HK-2 (cell line): ENCODE measurements around the gene DNAH10.

Source experiments
- DNase-seq: peaks from one replicate; pipeline ENCODE4 v3.0.0-alpha.2; 2018; ENCODE audit not compliant: unreplicated experiment

The DNAH10 gene

GRCh38 chr12:123744836-123745235, 17.3 kb upstream of the DNAH10 start:
- no peak for DNase-seq

- no peak for DNase-seq
Observed at GRCh38 chr12:123747309-123747708, 14.8 kb upstream of the DNAH10 start.

- no peak for DNase-seq
Observed at GRCh38 chr12:123748161-123748560, 13.9 kb upstream of the DNAH10 start.

GRCh38 chr12:123748661-123749060, 13.4 kb upstream of the DNAH10 start:
- peak; percentile 76 for DNase-seq

GRCh38 chr12:123749355-123749754, 12.7 kb upstream of the DNAH10 start:
- no peak for DNase-seq

DNA sequence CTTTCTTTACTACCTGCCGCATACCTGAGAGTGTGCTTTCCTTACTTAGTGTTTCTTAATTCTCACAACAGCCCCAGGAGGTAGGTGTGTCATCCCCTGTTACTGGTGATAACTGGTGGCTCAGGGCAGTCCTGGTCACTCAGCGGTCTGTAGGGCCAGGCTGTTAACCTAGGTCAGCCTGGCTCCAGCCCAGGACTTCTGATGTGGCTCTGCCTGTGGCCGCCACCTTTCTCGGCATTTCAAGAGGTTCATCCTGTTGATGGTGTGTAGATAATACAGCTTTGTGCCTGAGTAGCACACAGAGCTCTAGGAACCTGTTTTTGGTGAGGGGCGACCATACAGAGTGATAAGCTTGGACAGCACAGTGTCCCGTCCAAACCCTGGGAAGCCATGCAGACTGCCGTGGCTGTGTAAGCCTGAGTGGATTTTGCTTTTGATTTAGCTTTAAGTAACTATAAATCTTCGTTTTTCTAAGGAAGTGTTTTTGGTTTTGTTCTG, 11.9 kb upstream of the DNAH10 start:
- no peak for DNase-seq

GRCh38 chr12:123752046-123752445, 10.1 kb upstream of the DNAH10 start:
- DNase-seq, result no peak

DNA sequence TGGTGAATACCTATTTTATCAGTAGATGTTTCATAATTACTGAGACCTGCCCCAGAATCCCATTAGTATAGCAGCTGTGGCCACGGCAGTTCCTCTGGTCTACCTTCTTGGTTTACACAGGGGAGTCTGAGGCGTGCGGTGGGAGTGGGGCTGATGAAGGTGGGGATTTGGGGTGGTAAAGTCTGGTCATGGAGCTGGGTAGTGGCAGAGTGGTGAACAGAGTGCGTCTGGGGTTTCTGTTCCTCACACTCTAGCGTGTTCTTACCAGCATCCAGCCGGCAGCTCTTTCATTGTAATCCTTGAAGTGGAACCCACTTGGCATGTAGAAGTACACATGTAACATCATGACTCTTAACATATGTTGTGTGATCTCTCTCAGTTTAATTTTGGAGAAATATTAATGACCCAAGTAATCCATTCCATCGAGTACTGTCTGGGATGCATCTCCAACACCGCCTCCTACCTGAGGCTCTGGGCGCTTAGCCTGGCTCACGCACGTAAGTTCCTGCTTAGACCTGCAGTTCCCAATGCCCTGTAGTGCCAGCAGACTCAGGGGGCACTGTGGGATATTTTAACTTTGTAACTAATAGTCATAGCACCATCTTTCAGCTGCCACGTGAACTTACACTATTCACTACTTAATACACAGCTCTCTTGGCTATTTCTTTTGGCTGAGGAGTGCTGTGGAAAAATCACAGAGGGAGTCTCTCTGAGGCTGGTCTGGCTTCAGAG, 7.9 kb upstream of the DNAH10 start:
- DNase-seq, result no peak

GRCh38 chr12:123757561-123757960, 4.5 kb upstream of the DNAH10 start:
- no peak for DNase-seq

GRCh38 chr12:123760267-123760938, 1.7 kb upstream of the DNAH10 start:
- no peak for DNase-seq

DNA sequence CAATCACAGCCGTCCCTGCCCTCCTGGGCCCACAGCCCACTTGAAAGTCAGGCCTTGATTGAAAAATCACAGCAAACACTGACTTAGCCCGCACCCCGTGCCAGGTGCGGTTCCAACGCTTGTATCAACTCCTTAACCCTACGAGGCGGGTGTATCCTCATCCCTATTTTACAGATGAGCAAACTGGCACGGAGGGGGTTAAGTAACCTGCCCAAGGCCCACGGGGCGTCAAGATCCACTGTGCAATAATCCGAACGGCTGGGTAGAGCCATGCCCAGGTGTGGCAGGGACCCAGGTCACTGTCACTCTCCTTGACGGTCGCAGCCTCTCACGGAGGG, 583 bp downstream of the DNAH10 start:
- DNase-seq, result no peak

DNA sequence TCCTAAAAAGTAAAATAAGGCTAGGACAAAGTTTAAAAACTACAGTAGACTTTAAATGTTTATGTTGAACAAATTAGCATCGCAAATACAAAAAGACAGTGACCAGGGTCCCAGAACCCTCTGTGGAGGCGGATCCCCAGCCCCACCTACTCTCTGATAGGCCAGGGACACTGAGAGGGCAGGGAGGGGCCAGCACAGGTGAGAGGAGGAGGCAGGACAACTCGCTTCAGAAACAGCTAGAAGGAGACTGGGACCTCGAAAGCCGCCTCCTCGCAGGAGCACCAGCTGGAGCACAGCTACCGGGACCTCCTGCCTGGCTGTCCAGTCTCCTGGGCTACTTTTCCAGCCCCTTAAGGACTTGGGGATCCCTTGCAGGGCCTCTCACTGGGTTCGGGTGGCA, 992 bp downstream of the DNAH10 start:
- no peak for DNase-seq

DNA sequence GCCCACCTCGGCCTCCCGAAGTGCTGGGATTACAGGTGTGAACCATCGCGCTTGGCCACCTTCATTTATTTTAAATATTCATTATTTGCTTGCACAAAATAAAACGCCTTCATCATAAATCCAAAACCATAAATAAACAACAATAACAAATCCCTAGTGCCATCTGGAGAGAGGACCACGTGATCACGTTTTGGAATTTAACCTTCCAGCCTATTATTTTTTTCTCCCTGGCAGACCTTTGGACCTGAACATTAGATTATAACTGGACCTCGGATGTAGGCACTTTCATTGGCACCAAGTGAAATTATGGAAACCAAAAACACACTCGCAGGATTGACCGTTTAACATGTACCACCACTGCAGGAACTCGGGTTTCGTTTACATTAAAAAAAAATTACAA, 2.0 kb downstream of the DNAH10 start:
- no peak for DNase-seq

DNA sequence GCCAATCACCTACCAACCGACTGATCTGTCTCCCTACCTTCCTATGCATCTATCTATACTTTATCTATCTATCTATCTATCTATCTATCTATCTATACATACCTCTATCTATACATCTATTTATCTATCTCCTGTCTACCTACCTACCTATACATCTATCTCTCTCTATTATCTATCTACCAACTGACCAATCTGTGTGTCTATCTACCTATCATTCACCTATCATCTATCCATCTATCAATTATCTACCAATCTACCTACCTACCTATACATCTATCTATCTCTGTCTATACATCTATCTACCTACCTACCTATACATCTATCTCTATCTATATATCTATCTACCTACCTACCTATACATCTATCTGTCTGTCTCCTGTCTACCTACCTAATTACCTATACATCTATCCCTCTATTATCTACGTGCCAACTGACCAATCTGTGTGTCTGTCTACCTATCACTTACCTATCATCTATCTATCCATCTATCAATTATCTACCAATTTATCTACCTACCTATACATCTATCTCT, 3.5 kb downstream of the DNAH10 start:
- DNase-seq, result no peak

- DNase-seq, result no peak
Observed at GRCh38 chr12:123767613-123768012, 5.5 kb downstream of the DNAH10 start.

- DNase-seq, result no peak
Observed at GRCh38 chr12:123771261-123771660, 9.2 kb downstream of the DNAH10 start.

- DNase-seq, result no peak
Observed at GRCh38 chr12:123772074-123772473, 10.0 kb downstream of the DNAH10 start.

DNA sequence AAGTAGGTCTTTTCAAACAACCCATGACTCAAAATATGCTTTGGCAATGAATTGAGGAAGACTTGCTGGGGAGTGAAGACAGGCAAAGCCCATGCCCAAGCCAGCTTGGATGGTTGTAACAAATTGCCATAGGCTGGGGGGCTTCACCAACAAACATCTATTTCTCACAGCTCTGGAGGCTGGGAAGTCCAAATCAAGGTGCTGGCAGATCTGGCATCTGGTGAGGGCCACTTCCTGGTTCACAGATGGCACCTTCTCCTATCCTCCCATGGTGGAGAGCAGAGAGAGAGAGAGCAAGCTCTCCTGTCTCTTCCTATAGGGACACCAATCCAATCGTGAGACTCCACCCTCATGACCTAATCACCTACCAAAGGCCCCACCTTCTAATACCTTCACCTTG, 11.3 kb downstream of the DNAH10 start:
- DNase-seq, result no peak

GRCh38 chr12:123779551-123779950, 17.4 kb downstream of the DNAH10 start:
- DNase-seq, result no peak

- no peak for DNase-seq
Observed at GRCh38 chr12:123782997-123783792, 21.1 kb downstream of the DNAH10 start.

DNA sequence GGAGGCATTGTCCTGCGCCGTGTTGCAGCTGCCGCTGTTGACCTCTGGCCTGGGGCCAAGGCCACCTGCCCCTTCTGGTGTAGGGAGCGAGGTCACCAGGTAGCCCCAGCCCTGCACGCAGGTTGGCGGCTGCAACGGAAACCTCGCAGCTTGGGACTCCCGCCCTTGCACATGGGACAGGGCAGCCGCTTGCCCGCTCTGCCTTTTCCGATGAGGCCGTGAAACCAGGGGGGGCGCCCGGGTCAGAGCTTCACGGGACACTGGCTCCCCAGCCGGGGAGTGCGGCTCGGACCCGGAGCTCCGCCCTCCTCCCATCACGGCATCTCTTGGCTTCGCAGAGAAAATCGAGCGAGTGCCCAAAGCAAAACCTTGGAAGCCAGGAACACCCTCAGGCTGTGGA, 25.4 kb downstream of the DNAH10 start:
- DNase-seq, result no peak

GRCh38 chr12:123788541-123788940, 26.4 kb downstream of the DNAH10 start:
- no peak for DNase-seq
